ENCODE results near the gene MYEOV.

MYEOV gene

GRCh38 chr11:69293819-69294505 lies at the start of gene MYEOV:
TSS of gene MYEOV (plus strand) at chr11:69294155. CDS start at chr11:69295355, 1,200 bp downstream.
- DNase-seq: no peak

DNA sequence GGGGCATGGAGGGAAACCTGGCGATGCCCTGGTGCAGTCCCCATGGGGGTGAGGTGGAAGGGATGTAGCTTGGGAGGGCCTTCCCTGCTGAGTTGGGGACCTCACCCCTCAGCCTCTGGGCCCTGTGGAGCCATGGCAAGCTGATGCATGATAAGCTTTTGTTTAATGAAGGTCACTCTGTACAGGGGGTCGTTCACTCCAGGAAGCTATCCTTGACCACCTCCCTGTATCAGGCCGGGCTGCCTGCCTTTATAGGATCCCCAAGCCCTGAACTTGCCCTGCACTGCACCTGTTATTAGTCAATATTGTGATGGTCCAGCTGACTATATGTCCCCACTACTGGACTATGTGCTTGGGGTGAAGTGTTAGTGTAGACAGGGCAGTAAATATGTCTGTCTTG lies 49.7 kb upstream of the MYEOV start:
- no peak for DNase-seq

DNA sequence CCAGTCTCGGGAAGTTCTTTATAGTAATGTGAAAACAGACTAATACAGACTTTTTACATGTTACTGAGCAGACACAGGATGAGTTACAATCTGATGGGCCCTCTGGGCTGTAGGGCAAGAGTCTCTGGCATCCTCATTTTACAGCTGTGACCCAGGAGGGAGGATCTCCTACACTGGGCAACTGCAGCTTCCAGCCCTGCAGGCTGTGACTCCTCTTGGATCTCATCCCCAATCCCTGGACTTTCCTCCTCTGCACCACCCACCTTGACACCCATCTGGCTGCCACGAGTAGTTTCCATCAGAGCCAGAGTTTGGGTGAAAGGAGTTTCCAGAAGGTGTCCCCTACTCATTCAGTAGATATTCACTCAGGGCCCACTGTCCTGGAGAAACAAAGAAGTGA lies 48.9 kb upstream of the MYEOV start:
- DNase-seq: no peak

DNA sequence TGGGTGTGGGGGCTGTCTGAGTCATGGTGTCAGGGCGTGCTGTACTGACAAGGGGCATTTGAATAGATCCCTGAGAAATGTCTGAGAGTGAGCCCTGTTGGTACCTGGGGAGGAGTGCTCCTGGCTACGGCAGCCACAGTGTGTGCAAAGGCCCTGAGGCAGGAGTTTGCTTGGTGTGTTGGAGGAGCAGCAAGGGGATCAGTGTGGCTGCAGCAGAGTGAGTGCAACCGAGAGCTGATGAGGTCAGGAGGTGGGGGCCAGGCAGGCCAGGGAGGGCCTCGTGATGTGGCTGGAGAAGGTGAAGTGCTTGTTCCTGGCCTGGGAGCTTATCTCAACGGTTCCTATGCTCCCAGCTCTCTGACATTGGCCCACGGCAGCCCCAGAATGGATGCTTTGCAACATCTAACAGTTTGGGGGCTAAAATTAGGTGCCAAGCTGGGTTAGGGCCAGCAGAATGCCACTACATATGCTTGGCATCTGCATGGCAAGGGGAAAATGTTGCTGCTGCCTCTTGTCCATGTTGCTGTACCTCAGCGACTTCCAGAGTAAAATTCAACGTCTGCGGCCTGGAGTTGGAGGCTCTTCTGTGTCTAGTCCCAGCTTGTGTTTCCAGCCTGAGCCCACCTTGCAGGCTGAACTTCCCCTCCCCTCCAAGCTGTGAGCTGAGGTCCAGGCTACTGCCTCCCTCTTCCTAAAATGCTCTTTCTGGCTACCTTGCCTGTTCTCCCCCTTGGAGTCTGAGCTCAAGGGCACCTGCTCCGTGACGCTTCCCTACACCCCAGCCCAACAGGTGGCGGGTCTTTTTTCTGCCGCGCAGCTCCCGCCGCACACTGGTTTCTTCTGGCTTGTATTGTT lies 48.2 kb upstream of the MYEOV start:
- no peak for DNase-seq

- DNase-seq: no peak
These were observed 44.4 kb upstream of the MYEOV start for GRCh38 chr11:69249311-69250185.

DNA sequence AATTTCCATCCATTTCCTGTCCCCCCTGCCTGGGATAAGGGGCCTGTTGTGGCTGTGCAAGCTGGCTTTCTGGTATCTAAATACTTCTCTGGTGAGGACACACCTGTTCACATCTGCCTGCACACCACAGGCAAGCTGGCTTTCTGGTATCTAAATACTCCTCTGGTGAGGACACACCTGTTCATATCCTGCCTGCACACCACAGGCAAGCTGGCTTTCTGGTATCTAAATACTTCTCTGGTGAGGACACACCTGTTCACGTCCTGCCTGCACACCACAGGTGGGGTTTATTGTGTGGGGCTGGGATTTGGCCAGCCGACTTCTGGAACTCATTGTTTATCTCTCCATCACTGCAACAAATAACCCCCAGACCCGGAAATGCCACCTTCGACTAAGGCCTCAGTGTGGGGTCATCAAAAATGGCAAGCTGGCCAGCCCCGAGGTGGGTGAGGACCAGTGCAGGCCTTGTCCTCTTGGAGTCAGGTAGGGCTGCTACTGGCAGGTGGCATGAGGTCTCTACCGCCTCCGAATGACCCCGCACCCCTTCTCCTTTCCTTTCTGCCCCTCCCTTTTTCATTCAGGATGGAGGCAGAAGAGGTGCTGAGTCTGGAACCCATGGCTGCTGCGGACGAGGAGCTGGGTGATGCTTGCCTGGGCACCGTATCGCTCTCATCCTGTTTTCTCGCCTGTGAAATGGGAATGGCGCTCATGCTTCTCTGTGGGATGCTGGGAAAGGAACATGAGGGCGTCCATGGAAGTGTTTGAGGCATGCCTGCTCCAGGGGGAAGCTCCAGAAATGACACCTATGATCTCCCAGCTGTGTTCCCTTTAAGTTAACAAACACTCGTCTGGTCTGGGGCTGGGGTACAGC lies 43.5 kb upstream of the MYEOV start:
- DNase-seq: no peak

DNA sequence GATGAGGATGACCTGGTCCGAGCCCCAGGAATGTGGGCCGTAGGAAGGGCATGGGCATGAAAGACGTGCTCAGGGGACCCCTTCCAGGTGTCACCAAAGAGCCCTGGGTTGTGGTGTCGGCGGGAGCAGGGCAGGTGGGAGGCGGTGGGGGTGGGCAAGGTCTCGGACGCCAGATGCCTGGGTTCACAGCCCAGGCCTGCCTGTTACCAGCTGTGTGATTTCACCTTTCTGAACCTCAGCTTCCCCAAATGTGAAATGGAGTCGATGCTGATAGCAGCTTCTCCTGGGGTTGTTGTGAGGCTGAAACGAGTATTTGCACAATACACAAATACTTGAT lies 42.9 kb upstream of the MYEOV start:
- DNase-seq: no peak

- DNase-seq: no peak
These were observed 42.1 kb upstream of the MYEOV start for GRCh38 chr11:69251639-69252489.

- no peak for DNase-seq
These were observed 41.5 kb upstream of the MYEOV start for GRCh38 chr11:69252490-69252837.

DNA sequence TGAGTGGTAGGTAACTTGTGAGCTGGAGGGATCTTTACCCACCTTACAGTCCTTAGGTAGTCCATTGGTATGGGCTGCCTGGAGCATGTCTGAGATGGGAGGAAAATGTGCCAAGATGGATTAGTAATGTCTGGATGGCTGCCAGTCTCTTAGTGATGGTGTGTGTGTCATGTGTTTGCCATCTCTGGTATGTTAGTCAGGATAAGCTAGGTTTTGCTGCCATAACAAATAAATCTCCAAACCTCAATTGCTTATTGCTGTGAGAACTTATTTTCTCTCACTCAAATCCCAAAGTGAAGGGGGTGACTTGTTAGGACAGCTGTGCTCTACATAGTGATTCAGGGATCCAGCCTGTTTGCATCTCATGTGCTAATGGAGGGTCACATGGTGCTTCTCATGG lies 40.9 kb upstream of the MYEOV start:
- no peak for DNase-seq

GRCh38 chr11:69257134-69257533 lies 36.8 kb upstream of the MYEOV start:
- no peak for DNase-seq

DNA sequence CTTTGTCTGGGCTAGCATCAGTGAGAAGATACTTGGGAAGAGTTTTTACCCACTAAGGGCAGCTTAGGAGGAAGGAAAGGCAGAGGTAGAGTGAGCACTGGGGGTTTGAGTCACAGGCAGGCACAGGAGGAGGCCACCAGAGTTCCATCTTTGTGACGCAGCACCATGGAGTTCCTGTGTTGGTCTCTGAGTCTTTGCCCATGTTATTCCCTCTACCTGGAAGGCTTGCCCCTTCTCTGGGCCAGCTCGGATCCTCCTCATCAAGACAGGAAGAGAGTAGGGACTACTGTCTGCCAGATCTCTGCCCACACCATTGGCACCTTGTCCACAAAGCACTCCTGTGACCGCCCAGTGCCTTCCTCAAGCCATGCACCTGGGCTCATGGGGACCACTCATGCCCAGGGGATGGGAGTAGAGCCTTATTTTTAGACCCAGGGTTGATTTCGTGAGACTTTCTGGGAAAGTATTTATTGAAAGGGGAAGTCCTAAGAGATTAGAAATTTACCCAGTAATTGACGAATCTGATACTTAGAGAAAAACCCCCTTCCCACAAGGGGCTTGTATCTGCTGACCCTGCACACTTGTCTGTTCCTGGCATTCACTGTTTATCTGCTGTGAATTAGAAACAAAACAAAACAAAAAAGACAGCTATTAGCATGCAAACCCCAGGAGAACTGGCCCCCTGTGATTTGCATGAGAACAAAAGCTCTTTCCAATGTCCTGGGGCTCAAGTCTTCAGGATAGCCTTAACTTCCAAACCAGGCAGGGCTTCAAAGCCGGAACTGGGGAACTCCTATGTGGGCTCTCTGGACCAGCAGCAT lies 35.9 kb upstream of the MYEOV start:
- DNase-seq: no peak

- no peak for DNase-seq
These were observed 34.9 kb upstream of the MYEOV start for GRCh38 chr11:69259096-69259495.

DNA sequence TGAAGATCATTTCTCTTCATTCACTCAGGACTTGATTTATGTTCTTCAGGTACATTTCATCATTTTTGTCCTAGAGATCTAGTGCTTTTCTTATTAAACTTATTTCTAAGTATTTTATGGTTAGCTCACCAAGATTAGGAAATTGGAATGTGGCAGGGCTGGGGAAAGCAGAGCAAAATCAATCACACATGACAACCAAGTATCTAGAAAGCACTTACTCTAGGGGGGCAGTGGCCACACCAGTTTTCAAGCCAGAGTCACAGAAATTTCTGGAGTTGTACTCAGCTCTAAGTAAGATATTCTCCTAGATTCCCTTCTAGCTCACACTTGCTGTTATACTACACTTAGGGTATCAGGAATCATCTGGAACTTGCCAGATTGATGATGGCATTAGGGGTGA lies 33.3 kb upstream of the MYEOV start:
- DNase-seq: no peak

DNA sequence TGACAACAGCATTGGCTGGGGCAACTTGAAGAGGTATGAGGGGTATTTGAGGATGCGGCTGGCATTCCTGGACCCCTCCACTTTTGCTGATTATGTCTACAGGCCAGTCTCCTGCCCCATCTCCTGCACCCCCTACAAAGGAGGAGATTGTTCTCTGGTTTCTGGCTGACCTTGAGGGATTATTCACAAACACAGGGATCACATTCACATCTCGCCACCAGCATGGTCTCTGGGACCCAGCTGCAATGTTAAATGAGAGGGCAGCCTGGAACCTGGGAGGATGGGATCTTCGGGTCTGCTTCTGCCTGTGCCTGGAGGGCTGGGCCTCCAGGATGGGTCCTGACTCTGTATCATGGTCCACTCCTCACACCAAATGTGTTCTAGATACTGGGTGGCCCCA lies 32.8 kb upstream of the MYEOV start:
- no peak for DNase-seq

GRCh38 chr11:69262918-69263735 lies 30.8 kb upstream of the MYEOV start:
- no peak for DNase-seq

GRCh38 chr11:69263736-69264052 lies 30.3 kb upstream of the MYEOV start:
- no peak for DNase-seq

DNA sequence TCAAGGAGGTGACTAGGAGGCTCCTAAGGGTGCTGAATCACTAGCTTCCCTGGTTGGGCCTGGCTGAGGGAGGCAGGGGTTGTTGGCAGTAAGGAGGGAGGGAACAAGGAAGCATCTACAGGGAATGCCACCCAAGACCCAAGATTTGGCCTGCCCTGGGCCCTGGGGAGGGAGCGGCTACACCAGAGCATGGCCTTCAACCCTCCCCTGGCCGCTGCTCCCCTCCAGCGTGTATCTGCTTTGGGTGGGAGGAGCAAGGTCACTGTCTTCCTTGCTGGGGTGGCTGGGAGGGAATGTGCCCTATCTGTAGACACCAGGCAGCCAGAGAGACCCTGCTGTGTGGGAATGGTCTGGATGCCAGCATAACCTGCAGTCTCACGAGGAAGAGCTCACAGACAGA lies 29.5 kb upstream of the MYEOV start:
- no peak for DNase-seq

DNA sequence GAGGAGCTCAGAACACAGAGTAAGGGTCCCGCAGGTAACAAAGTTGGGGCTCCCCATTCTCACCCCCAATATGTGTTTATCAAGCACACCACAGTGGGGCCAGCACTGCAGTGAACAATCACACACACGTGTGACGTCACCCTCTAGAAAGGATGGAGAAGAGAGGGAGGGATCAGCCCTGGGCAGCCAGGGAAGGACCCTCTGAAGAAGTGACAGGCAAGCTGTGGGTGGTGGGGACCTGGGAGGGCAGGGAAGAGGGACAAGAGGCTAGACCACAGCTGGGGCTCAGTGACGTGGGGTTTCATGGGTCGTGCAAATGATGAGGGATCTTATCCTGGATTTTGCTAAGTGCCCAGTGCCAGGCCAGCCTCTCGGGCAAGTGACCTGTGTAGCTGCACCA lies 28.7 kb upstream of the MYEOV start:
- no peak for DNase-seq

Data from hypothalamus (tissue), 51 donors.